H1 (cell line): ENCODE data around the gene ECI2. TPM values are rescaled to one million over a fixed set of nuclear protein-coding genes. Genes with fewer than 3 reads are reported as not detected.

Experiments
- CTCF ChIA-PET: fragments of 300-600 bp; sonication (Branson Sonifier 250); formaldehyde crosslinking; loops from one replicate; lab custom pipeline; 2021; ENCODE audit not compliant: partially characterized antibody; lab: Charles Lee
- POLR2A ChIA-PET: fragments of 300-600 bp; sonication (Branson Sonifier 250); formaldehyde crosslinking; loops from one replicate; lab custom pipeline; 2021; ENCODE audit warnings: inconsistent platforms; ENCODE audit not compliant: partially characterized antibody; lab: Charles Lee
- DNase-seq, 2 experiments: peaks; one replicate each; pipeline versions ENCODE4 v3.0.0 to v3.0.0-alpha.2; 2010 to 2022; ENCODE audit warnings: low spot score in 2 of 2, low read depth in 1 of 2, mixed read lengths in 1 of 2
- FAIRE-seq: peaks from 2 replicates; lab custom pipeline; 2011; peaks lifted over from hg19 to GRCh38; lab: Jason Lieb, UNC
- H2AFZ ChIP-seq: 2 replicates; pipeline ENCODE4 v1.8.1; 2012; ENCODE audit warnings: low read length, inconsistent platforms
- H2AK5ac ChIP-seq: 2 replicates; pipeline ENCODE4 v1.6.1; 2013; ENCODE audit warnings: low read depth, low read length
- H2BK120ac ChIP-seq: replicated peaks from 2 replicates; pipeline ENCODE3; 2013; ENCODE audit warnings: low read depth, low read length, inconsistent platforms
- H2BK12ac ChIP-seq: 2 replicates; pipeline ENCODE4 v1.6.1; 2013; ENCODE audit warnings: low read depth, low read length
- H2BK15ac ChIP-seq: 2 replicates; pipeline ENCODE4 v1.6.1; 2013; ENCODE audit warnings: low read length
- H2BK20ac ChIP-seq: 2 replicates; pipeline ENCODE4 v1.6.1; 2013; ENCODE audit warnings: low read length
- H2BK5ac ChIP-seq: 2 replicates; pipeline ENCODE4 v1.6.1; 2013; ENCODE audit warnings: low read depth, low read length
- H3K14ac ChIP-seq: 2 replicates; pipeline ENCODE4 v1.6.1; 2013; ENCODE audit warnings: inconsistent platforms; ENCODE audit not compliant: insufficient read length
- H3K18ac ChIP-seq: 2 replicates; pipeline ENCODE4 v1.6.1; 2013; ENCODE audit warnings: low read length; ENCODE audit errors: extremely low read depth
- H3K23ac ChIP-seq: 2 replicates; pipeline ENCODE4 v1.6.1; 2013; ENCODE audit warnings: inconsistent platforms; ENCODE audit not compliant: insufficient read length
- H3K23me2 ChIP-seq: 2 replicates; pipeline ENCODE4 v1.6.1; 2013; ENCODE audit warnings: low read depth, low read length
- H3K27ac ChIP-seq: 2 replicates; pipeline ENCODE4 v1.6.1; 2011; ENCODE audit warnings: low read depth, low read length, inconsistent platforms
- H3K27me3 ChIP-seq, 4 experiments: replicated peaks in 1 of 4; 1 replicate in 1 of 4; 2 replicates in 3 of 4; pipeline versions ENCODE4 v1.6.1 to v1.8.1; 2011 to 2013; ENCODE audit warnings: low read length in 3 of 4, mild to moderate bottlenecking in 3 of 4, inconsistent platforms in 2 of 4, mixed read lengths in 2 of 4, moderate library complexity in 1 of 4; ENCODE audit not compliant: control insufficient read depth in 3 of 4, insufficient read depth in 3 of 4; ENCODE audit errors: extremely low read depth in 1 of 4
- H3K36me3 ChIP-seq, 4 experiments: 2 replicates each; pipeline versions ENCODE4 v1.6.1 to v1.8.1; 2011 to 2013; ENCODE audit warnings: mild to moderate bottlenecking in 4 of 4, low read length in 3 of 4, moderate library complexity in 2 of 4, control low read depth in 1 of 4, inconsistent platforms in 1 of 4; ENCODE audit not compliant: insufficient read depth in 4 of 4, control insufficient read depth in 2 of 4
- H3K4ac ChIP-seq: replicated peaks from 2 replicates; pipeline ENCODE3; 2013; ENCODE audit warnings: low read length, low read depth, mixed read lengths, inconsistent platforms; ENCODE audit not compliant: insufficient read length
- H3K4me1 ChIP-seq, 4 experiments: replicated peaks in 1 of 4; 1 replicate in 1 of 4; 2 replicates in 3 of 4; pipeline versions ENCODE4 v1.6.1 to v1.8.1; 2011 to 2013; ENCODE audit warnings: low read length in 3 of 4, inconsistent platforms in 2 of 4, mixed read lengths in 1 of 4; ENCODE audit not compliant: insufficient read depth in 4 of 4, control insufficient read depth in 3 of 4
- H3K4me2 ChIP-seq, 2 experiments: 2 replicates each; pipeline versions ENCODE4 v1.6.1 to v1.8.1; 2011 to 2013; ENCODE audit warnings: low read depth in 2 of 2, low read length in 2 of 2, control low read depth in 1 of 2, inconsistent platforms in 1 of 2, mild to moderate bottlenecking in 1 of 2; ENCODE audit not compliant: insufficient read depth in 1 of 2
- H3K4me3 ChIP-seq, 4 experiments: fragments of 200-600, 300-600 bp in 1 of 4; sonication (generic), shearing (Covaris generic), sonication (Bioruptor Twin) in 1 of 4; 2 replicates each; pipeline versions ENCODE4 v1.5.1 to v1.8.1; 2011 to 2016; ENCODE audit warnings: low read length in 4 of 4, low read depth in 3 of 4, control low read depth in 2 of 4, inconsistent platforms in 2 of 4, mild to moderate bottlenecking in 2 of 4, mixed read lengths in 1 of 4, moderate library complexity in 1 of 4; ENCODE audit not compliant: insufficient read depth in 2 of 4; ENCODE audit errors: extremely low read depth in 1 of 4
- H3K56ac ChIP-seq: replicated peaks from 2 replicates; pipeline ENCODE3; 2013; ENCODE audit warnings: low read depth, mild to moderate bottlenecking, mixed read lengths, low read length, inconsistent platforms; ENCODE audit not compliant: insufficient read length
- H3K79me1 ChIP-seq: 2 replicates; pipeline ENCODE4 v1.6.1; 2013; ENCODE audit warnings: low read depth, low read length, control low read depth
- H3K79me2 ChIP-seq, 2 experiments: 2 replicates each; pipeline versions ENCODE4 v1.6.1 to v1.8.1; 2012 to 2013; ENCODE audit warnings: low read length in 2 of 2, mild to moderate bottlenecking in 2 of 2, inconsistent platforms in 1 of 2; ENCODE audit not compliant: insufficient read depth in 2 of 2, control insufficient read depth in 1 of 2
- H3K9ac ChIP-seq, 4 experiments: replicated peaks in 1 of 4; 1 replicate in 1 of 4; 2 replicates in 3 of 4; pipeline versions ENCODE4 v1.6.1 to v1.8.1; 2011 to 2013; ENCODE audit warnings: low read depth in 3 of 4, low read length in 3 of 4, control low read depth in 2 of 4, mild to moderate bottlenecking in 2 of 4, moderate library complexity in 2 of 4, inconsistent platforms in 1 of 4; ENCODE audit errors: extremely low read depth in 1 of 4
- H3K9me3 ChIP-seq, 2 experiments: 2 replicates each; pipeline versions ENCODE4 v1.6.1 to v1.8.1; 2012 to 2013; ENCODE audit warnings: mild to moderate bottlenecking in 2 of 2, moderate library complexity in 2 of 2, control low read depth in 1 of 2, inconsistent platforms in 1 of 2, low read depth in 1 of 2, low read length in 1 of 2, mixed read lengths in 1 of 2; ENCODE audit not compliant: insufficient read depth in 2 of 2
- H4K20me1 ChIP-seq, 2 experiments: replicated peaks in 1 of 2; 2 replicates each; pipeline versions ENCODE3 to v1.8.1; 2011 to 2013; ENCODE audit warnings: inconsistent platforms in 2 of 2, low read length in 2 of 2, mild to moderate bottlenecking in 1 of 2; ENCODE audit not compliant: insufficient read depth in 2 of 2, control insufficient read depth in 1 of 2
- H4K5ac ChIP-seq: 2 replicates; pipeline ENCODE4 v1.6.1; 2013; ENCODE audit warnings: low read length, low read depth, mixed read lengths, inconsistent platforms; ENCODE audit not compliant: insufficient read length
- H4K8ac ChIP-seq: 2 replicates; pipeline ENCODE4 v1.8.0; 2013; ENCODE audit warnings: mild to moderate bottlenecking, moderate library complexity, low read length, inconsistent platforms; ENCODE audit not compliant: insufficient read depth; ENCODE audit errors: extremely low read depth
- H4K91ac ChIP-seq: replicated peaks from 2 replicates; pipeline ENCODE3; 2013; ENCODE audit warnings: low read length, mixed read lengths, inconsistent platforms; ENCODE audit not compliant: insufficient read length
- CHD2 ChIP-seq: IDR thresholded peaks from 2 replicates; pipeline ENCODE4 v1.6.1; 2012; ENCODE audit warnings: low read length, improper control_type of control experiment
- KDM5A ChIP-seq: fragments of 200-600 bp; IDR thresholded peaks from 2 replicates; pipeline ENCODE4 v1.7.1; 2012; ENCODE audit warnings: mild to moderate bottlenecking, low read length, inconsistent platforms, mixed read lengths
- PHF8 ChIP-seq: fragments of 200-600 bp; sonication (generic); conservative IDR thresholded peaks from 2 replicates; pipeline ENCODE4 v1.7.1; 2012; ENCODE audit warnings: low read depth, mild to moderate bottlenecking, inconsistent platforms, low read length, moderate library complexity
- RFX5 ChIP-seq: IDR thresholded peaks from 2 replicates; pipeline ENCODE4 v1.6.1; 2011; ENCODE audit warnings: low read depth, low read length, improper control_type of control experiment, borderline replicate concordance
- WGBS, 2 experiments: shearing (Covaris generic) in 1 of 2; methylation state at CpG; one replicate each; pipeline versions ENCODE4 v1.1.6 to v1.1.7; 2013 to 2015; ENCODE audit warnings: low lambda C conversion rate in 2 of 2, mixed read lengths in 2 of 2, inconsistent platforms in 1 of 2, low coverage in 1 of 2, missing lambda C conversion rate in 1 of 2; ENCODE audit not compliant: insufficient replicate concordance in 2 of 2, insufficient coverage in 1 of 2, insufficient read length in 1 of 2; ENCODE audit errors: extremely low coverage in 1 of 2, missing lambda C conversion rate in 1 of 2; 5-methylcytosine and 5-hydroxymethylcytosine counted together
- polyA plus RNA-seq, 7 experiments: library from polyadenylated mRNA; depleted of rRNA in 3 of 7; stranded (reverse) in 5 of 7; unstranded in 2 of 7; fragments of >200 nt in 5 of 7; fragments of 200-250 nt in 2 of 7; gene quantifications; 1 replicate in 5 of 7; 2 replicates in 1 of 7; 4 replicates in 1 of 7; pipeline versions ENCODE4 v1.2.1 to v1.2.3, GENCODE V29; 2011 to 2013; ENCODE audit warnings: missing spikeins in 2 of 7, mixed read lengths in 2 of 7
- total RNA-seq: library from RNA; stranded (reverse); fragmentation: NEBNext Ultra II Directional; extraction: Animal tissue kit (Norgen Biotek cat#: 25700); gene quantifications from 2 replicates; pipeline ENCODE4 v1.2.1, GENCODE V29; 2021
- TF ChIP-seq, protein P1 (sequence below), 3 experiments: IDR thresholded peaks; 1 replicate in 2 of 3; 2 replicates in 1 of 3; pipeline versions ENCODE4 v1.5.1 to v1.6.1; 2011; ENCODE audit warnings: low read length in 3 of 3, mild to moderate bottlenecking in 3 of 3, inconsistent platforms in 2 of 3, low read depth in 1 of 3, moderate library complexity in 1 of 3; ENCODE audit not compliant: insufficient read depth in 1 of 3; ENCODE audit errors: control extremely low read depth in 1 of 3

ECI2 gene
- total and polyA plus RNA-seq, 2 of the 8 experiments (the other 6 are each of a cell fraction or from before 2014, with no cell fraction given): 40.4 to 70.8 TPM

DNA sequence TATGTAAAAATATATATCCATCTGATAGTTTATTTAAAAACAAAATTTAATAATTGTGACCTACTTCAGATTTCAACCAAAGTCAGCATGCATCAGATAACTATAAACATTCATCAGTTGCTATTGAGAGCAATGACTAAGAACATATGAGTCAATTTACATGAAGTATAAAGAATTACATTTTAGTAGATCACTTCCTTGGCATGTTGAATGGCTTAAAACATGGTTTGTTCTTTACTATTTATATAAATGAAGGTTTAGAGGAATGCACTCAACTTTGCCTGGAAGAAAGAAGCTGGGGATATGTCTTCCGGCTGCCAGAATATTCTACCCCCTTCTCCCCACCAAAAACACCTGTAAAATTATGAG, 50.1 kb downstream of the ECI2 start:
- Histone ChIP-seq H3K14ac (no peak overlapping the region), H3K27ac (no peak overlapping the region), H4K5ac (no peak overlapping the region), H2BK15ac (no peak overlapping the region), H3K18ac (no peak overlapping the region), H3K79me2 (no peaks in the 10 kb centered on the region), H2AFZ (no peak overlapping the region), H3K27me3 (no peaks in the 10 kb centered on the region), H3K4me3 (no peak overlapping the region), H4K91ac (no peak overlapping the region), H2BK5ac (no peak overlapping the region), H3K23ac (no peak overlapping the region), H3K4ac (no peak overlapping the region), H2BK20ac (no peak overlapping the region), H3K79me1 (no peaks in the 10 kb centered on the region), H2BK12ac (no peak overlapping the region), H4K8ac (no peak overlapping the region), H3K4me2 (no peak overlapping the region), H3K9me3 (no peaks in the 10 kb centered on the region), H3K4me1 (peaks cover 0 to 4% (median 0%) of the 10 kb centered on the region in 4 experiments; a peak in 1 of 7 replicates), H3K56ac (no peak overlapping the region), H3K23me2 (no peaks in the 10 kb centered on the region), H2BK120ac (no peak overlapping the region), H3K9ac (no peak overlapping the region), H3K36me3 (no peaks in the 10 kb centered on the region), H2AK5ac (no peak overlapping the region), H4K20me1 (no peaks in the 10 kb centered on the region)
- 93% methylated on average over 1 of the region's 1 CpG; no CpG with 5 or more reads in 1 of the 2 experiments for WGBS, 2 experiments
- no peak for FAIRE-seq
- no peak for DNase-seq
- ChIA-PET CTCF (no interaction called here), POLR2A (no interaction called here)
- TF ChIP-seq CHD2 (no peak), RFX5 (no peak), KDM5A (no peak), PHF8 (no peak)
- TF ChIP-seq, protein P1, sequence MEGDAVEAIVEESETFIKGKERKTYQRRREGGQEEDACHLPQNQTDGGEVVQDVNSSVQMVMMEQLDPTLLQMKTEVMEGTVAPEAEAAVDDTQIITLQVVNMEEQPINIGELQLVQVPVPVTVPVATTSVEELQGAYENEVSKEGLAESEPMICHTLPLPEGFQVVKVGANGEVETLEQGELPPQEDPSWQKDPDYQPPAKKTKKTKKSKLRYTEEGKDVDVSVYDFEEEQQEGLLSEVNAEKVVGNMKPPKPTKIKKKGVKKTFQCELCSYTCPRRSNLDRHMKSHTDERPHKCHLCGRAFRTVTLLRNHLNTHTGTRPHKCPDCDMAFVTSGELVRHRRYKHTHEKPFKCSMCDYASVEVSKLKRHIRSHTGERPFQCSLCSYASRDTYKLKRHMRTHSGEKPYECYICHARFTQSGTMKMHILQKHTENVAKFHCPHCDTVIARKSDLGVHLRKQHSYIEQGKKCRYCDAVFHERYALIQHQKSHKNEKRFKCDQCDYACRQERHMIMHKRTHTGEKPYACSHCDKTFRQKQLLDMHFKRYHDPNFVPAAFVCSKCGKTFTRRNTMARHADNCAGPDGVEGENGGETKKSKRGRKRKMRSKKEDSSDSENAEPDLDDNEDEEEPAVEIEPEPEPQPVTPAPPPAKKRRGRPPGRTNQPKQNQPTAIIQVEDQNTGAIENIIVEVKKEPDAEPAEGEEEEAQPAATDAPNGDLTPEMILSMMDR (IDR thresholded peaks at IDR 0.05; ENCODE audit: control extremely low read depth in 1 of 3, insufficient read depth in 1 of 3, low read depth in 1 of 3, low read length in 3 of 3): no peak
